ENCODE results near the gene BNIP5. TPM values are rescaled to one million over a fixed set of nuclear protein-coding genes. Genes with fewer than 3 reads are reported as not detected.

BNIP5 gene
- total RNA-seq, 1 experiment from 2014 or later = not detected

DNA sequence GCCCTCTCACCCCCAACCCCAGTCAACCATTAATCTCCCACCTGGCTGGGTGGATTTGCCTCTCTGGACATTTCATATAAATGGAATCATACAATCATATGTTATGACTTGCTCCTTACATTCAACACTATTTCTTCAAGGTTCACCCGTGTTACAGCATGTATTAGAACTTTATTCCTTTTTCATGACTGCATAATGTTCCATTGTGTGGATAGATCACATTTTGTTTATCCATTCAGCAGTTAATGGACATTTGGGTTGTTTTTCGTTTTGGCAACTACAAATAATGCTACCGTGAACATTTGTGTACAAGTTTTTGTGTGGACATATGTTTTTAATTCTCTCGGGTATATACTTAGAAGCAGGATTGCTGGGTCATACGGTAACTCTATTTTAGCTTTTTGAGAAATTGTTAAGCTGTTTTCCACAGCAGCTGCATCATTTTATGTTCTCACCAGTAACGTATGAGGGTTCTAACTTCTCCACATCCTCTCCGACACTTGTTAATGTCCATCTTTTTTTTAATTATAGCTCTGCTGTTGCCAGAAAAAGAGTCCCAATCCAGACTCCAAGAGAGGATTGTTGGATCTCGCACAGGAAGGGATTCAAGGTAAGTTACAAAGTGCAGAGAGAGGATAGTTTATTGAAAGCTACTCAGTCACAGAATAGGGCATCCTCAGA lies 15.9 kb upstream of the BNIP5 start:
- Mint-ChIP-seq H3K27me3 (ENCODE audit: low read depth) (peaks cover 3% of the 10 kb centered on the region; the same call in 1 of the 2 replicates), H3K4me3 (no peak overlapping the region), H3K4me1 (no peaks in the 10 kb centered on the region), H3K27ac (no peak overlapping the region), H3K9me3 (peaks cover 14% of the 10 kb centered on the region), H3K36me3 (no peaks in the 10 kb centered on the region; the same call in 1 of the 2 replicates)
- no peak for DNase-seq (ENCODE audit: low spot score)
- no peak for ATAC-seq
- POLR2A ChIA-PET = no interaction called here
- CTCF ChIA-PET = interaction anchor here (2.1 to 3.4 kb wide), 2 partner anchors 12 to 50 kb away, joined by 8 to 14 read pairs; no protein-coding TSS in a partner anchor
- TF ChIP-seq JUN (CRISPR knock-in tag; IDR thresholded peaks at IDR 0.05) (no peak), TEAD4 (CRISPR knock-in tag; IDR thresholded peaks at IDR 0.05) (no peak), ELF4 (CRISPR knock-in tag; IDR thresholded peaks at IDR 0.05; ENCODE audit: low read depth) (no peak), SMAD3 (CRISPR knock-in tag; IDR thresholded peaks at IDR 0.05; ENCODE audit: borderline replicate concordance) (no peak), GABPB1 (CRISPR knock-in tag; IDR thresholded peaks at IDR 0.05) (no peak), KAT7 (CRISPR knock-in tag; IDR thresholded peaks at IDR 0.05; ENCODE audit: borderline replicate concordance) (no peak), ZNF121 (CRISPR knock-in tag; IDR thresholded peaks at IDR 0.05) (no peak), ZNF138 (CRISPR knock-in tag; conservative IDR thresholded peaks at IDR 0.05) (no peak), NR2C2 (CRISPR knock-in tag; IDR thresholded peaks at IDR 0.05) (no peak), CREB1 (CRISPR knock-in tag; IDR thresholded peaks at IDR 0.05) (no peak), NFATC4 (CRISPR knock-in tag; IDR thresholded peaks at IDR 0.05) (no peak)
- TF ChIP-seq, protein P1, sequence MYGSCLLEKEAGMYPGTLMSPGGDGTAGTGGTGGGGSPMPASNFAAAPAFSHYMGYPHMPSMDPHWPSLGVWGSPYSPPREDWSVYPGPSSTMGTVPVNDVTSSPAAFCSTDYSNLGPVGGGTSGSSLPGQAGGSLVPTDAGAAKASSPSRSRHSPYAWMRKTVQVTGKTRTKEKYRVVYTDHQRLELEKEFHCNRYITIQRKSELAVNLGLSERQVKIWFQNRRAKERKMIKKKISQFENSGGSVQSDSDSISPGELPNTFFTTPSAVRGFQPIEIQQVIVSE (CRISPR knock-in tag; IDR thresholded peaks at IDR 0.05; ENCODE audit: borderline replicate concordance) = no peak
- TF ChIP-seq, protein P2, sequence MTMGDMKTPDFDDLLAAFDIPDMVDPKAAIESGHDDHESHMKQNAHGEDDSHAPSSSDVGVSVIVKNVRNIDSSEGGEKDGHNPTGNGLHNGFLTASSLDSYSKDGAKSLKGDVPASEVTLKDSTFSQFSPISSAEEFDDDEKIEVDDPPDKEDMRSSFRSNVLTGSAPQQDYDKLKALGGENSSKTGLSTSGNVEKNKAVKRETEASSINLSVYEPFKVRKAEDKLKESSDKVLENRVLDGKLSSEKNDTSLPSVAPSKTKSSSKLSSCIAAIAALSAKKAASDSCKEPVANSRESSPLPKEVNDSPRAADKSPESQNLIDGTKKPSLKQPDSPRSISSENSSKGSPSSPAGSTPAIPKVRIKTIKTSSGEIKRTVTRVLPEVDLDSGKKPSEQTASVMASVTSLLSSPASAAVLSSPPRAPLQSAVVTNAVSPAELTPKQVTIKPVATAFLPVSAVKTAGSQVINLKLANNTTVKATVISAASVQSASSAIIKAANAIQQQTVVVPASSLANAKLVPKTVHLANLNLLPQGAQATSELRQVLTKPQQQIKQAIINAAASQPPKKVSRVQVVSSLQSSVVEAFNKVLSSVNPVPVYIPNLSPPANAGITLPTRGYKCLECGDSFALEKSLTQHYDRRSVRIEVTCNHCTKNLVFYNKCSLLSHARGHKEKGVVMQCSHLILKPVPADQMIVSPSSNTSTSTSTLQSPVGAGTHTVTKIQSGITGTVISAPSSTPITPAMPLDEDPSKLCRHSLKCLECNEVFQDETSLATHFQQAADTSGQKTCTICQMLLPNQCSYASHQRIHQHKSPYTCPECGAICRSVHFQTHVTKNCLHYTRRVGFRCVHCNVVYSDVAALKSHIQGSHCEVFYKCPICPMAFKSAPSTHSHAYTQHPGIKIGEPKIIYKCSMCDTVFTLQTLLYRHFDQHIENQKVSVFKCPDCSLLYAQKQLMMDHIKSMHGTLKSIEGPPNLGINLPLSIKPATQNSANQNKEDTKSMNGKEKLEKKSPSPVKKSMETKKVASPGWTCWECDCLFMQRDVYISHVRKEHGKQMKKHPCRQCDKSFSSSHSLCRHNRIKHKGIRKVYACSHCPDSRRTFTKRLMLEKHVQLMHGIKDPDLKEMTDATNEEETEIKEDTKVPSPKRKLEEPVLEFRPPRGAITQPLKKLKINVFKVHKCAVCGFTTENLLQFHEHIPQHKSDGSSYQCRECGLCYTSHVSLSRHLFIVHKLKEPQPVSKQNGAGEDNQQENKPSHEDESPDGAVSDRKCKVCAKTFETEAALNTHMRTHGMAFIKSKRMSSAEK (CRISPR knock-in tag; IDR thresholded peaks at IDR 0.05; ENCODE audit: borderline replicate concordance) = no peak
- TF ChIP-seq, protein P3, sequence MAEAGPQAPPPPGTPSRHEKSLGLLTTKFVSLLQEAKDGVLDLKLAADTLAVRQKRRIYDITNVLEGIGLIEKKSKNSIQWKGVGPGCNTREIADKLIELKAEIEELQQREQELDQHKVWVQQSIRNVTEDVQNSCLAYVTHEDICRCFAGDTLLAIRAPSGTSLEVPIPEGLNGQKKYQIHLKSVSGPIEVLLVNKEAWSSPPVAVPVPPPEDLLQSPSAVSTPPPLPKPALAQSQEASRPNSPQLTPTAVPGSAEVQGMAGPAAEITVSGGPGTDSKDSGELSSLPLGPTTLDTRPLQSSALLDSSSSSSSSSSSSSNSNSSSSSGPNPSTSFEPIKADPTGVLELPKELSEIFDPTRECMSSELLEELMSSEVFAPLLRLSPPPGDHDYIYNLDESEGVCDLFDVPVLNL (CRISPR knock-in tag; IDR thresholded peaks at IDR 0.05; ENCODE audit: borderline replicate concordance, low read depth) = no peak
- TF ChIP-seq, protein P4, sequence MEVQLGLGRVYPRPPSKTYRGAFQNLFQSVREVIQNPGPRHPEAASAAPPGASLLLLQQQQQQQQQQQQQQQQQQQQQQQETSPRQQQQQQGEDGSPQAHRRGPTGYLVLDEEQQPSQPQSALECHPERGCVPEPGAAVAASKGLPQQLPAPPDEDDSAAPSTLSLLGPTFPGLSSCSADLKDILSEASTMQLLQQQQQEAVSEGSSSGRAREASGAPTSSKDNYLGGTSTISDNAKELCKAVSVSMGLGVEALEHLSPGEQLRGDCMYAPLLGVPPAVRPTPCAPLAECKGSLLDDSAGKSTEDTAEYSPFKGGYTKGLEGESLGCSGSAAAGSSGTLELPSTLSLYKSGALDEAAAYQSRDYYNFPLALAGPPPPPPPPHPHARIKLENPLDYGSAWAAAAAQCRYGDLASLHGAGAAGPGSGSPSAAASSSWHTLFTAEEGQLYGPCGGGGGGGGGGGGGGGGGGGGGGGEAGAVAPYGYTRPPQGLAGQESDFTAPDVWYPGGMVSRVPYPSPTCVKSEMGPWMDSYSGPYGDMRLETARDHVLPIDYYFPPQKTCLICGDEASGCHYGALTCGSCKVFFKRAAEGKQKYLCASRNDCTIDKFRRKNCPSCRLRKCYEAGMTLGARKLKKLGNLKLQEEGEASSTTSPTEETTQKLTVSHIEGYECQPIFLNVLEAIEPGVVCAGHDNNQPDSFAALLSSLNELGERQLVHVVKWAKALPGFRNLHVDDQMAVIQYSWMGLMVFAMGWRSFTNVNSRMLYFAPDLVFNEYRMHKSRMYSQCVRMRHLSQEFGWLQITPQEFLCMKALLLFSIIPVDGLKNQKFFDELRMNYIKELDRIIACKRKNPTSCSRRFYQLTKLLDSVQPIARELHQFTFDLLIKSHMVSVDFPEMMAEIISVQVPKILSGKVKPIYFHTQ (CRISPR knock-in tag; IDR thresholded peaks at IDR 0.05) = no peak
- TF ChIP-seq, protein P5, sequence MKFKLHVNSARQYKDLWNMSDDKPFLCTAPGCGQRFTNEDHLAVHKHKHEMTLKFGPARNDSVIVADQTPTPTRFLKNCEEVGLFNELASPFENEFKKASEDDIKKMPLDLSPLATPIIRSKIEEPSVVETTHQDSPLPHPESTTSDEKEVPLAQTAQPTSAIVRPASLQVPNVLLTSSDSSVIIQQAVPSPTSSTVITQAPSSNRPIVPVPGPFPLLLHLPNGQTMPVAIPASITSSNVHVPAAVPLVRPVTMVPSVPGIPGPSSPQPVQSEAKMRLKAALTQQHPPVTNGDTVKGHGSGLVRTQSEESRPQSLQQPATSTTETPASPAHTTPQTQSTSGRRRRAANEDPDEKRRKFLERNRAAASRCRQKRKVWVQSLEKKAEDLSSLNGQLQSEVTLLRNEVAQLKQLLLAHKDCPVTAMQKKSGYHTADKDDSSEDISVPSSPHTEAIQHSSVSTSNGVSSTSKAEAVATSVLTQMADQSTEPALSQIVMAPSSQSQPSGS (CRISPR knock-in tag; IDR thresholded peaks at IDR 0.05; ENCODE audit: borderline replicate concordance, low read depth) = no peak
- TF ChIP-seq, protein P6, sequence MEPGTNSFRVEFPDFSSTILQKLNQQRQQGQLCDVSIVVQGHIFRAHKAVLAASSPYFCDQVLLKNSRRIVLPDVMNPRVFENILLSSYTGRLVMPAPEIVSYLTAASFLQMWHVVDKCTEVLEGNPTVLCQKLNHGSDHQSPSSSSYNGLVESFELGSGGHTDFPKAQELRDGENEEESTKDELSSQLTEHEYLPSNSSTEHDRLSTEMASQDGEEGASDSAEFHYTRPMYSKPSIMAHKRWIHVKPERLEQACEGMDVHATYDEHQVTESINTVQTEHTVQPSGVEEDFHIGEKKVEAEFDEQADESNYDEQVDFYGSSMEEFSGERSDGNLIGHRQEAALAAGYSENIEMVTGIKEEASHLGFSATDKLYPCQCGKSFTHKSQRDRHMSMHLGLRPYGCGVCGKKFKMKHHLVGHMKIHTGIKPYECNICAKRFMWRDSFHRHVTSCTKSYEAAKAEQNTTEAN (CRISPR knock-in tag; IDR thresholded peaks at IDR 0.05) = no peak
- TF ChIP-seq, protein P7, sequence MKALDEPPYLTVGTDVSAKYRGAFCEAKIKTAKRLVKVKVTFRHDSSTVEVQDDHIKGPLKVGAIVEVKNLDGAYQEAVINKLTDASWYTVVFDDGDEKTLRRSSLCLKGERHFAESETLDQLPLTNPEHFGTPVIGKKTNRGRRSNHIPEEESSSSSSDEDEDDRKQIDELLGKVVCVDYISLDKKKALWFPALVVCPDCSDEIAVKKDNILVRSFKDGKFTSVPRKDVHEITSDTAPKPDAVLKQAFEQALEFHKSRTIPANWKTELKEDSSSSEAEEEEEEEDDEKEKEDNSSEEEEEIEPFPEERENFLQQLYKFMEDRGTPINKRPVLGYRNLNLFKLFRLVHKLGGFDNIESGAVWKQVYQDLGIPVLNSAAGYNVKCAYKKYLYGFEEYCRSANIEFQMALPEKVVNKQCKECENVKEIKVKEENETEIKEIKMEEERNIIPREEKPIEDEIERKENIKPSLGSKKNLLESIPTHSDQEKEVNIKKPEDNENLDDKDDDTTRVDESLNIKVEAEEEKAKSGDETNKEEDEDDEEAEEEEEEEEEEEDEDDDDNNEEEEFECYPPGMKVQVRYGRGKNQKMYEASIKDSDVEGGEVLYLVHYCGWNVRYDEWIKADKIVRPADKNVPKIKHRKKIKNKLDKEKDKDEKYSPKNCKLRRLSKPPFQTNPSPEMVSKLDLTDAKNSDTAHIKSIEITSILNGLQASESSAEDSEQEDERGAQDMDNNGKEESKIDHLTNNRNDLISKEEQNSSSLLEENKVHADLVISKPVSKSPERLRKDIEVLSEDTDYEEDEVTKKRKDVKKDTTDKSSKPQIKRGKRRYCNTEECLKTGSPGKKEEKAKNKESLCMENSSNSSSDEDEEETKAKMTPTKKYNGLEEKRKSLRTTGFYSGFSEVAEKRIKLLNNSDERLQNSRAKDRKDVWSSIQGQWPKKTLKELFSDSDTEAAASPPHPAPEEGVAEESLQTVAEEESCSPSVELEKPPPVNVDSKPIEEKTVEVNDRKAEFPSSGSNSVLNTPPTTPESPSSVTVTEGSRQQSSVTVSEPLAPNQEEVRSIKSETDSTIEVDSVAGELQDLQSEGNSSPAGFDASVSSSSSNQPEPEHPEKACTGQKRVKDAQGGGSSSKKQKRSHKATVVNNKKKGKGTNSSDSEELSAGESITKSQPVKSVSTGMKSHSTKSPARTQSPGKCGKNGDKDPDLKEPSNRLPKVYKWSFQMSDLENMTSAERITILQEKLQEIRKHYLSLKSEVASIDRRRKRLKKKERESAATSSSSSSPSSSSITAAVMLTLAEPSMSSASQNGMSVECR (CRISPR knock-in tag; IDR thresholded peaks at IDR 0.05; ENCODE audit: borderline replicate concordance) = no peak
